ENCODE results near the gene LEPROT. TPM values are rescaled to one million over a fixed set of nuclear protein-coding genes. Genes with fewer than 3 reads are reported as not detected.
"Not testable (repeated sequence)": the region's sequence is repeated elsewhere in the genome, so short reads cannot be mapped to it uniquely, and the experiment has no call there.

LEPROT gene
- total RNA-seq, 4 donors from 2014 or later = 18.4 to 91.9 (median 68.6) TPM

GRCh38 chr1:65378247-65378946 lies 42.1 kb upstream of the LEPROT start:
- H3K27me3 ChIP-seq = no peaks in the 10 kb centered on the region
- no peaks in the 10 kb centered on the region for H3K9me3 ChIP-seq
- DNase-seq = no peak
- no peaks in the 10 kb centered on the region for H3K4me1 ChIP-seq
- H3K4me3 ChIP-seq = no peak overlapping the region
- H3K36me3 ChIP-seq = no peaks in the 10 kb centered on the region
- intact Hi-C loops (cut with DNase I; ENCODE audit: low total_unique reads) = no loop called here
- no peak overlapping the region for H3K27ac ChIP-seq
- TF ChIP-seq CTCF (IDR thresholded peaks at IDR 0.05) (no peak), POLR2A (IDR thresholded peaks at IDR 0.05) (no peak)

GRCh38 chr1:65384426-65384825 lies 36.0 kb upstream of the LEPROT start:
- H3K27ac ChIP-seq; H3K4me3 ChIP-seq; DNase-seq; H3K4me1 ChIP-seq; intact Hi-C loops (cut with DNase I; ENCODE audit: low total_unique reads); H3K9me3 ChIP-seq; H3K36me3 ChIP-seq; H3K27me3 ChIP-seq: not testable (repeated sequence)

- no peaks in the 10 kb centered on the region for H3K9me3 ChIP-seq
- no peaks in the 10 kb centered on the region for H3K4me1 ChIP-seq
- TF ChIP-seq CTCF (IDR thresholded peaks at IDR 0.05) (no peak), POLR2A (IDR thresholded peaks at IDR 0.05) (no peak)
- intact Hi-C loops (cut with DNase I; ENCODE audit: low total_unique reads) = no loop called here
- no peaks in the 10 kb centered on the region for H3K27me3 ChIP-seq
- H3K4me3 ChIP-seq = no peak overlapping the region
- no peaks in the 10 kb centered on the region for H3K36me3 ChIP-seq
- H3K27ac ChIP-seq = no peak overlapping the region
- DNase-seq = no peak
Measured at GRCh38 chr1:65386439-65386838, 34.0 kb upstream of the LEPROT start.

- Histone ChIP-seq H3K27ac (no peak overlapping the region), H3K4me1 (no peaks in the 10 kb centered on the region), H3K4me3 (no peak overlapping the region), H3K36me3 (no peaks in the 10 kb centered on the region), H3K27me3 (no peaks in the 10 kb centered on the region), H3K9me3 (no peaks in the 10 kb centered on the region)
- intact Hi-C loops (cut with DNase I; ENCODE audit: low total_unique reads) = no loop called here
- no peak for DNase-seq
- no peak for TF ChIP-seq POLR2A (IDR thresholded peaks at IDR 0.05)
- TF ChIP-seq CTCF (IDR thresholded peaks at IDR 0.05) = no peak
Measured at GRCh38 chr1:65387821-65388220, 32.6 kb upstream of the LEPROT start.

GRCh38 chr1:65388908-65389695 lies 31.4 kb upstream of the LEPROT start:
- intact Hi-C loops (cut with DNase I; ENCODE audit: low total_unique reads) = no loop called here
- Histone ChIP-seq H3K36me3 (no peaks in the 10 kb centered on the region), H3K4me3 (no peak overlapping the region), H3K9me3 (no peaks in the 10 kb centered on the region), H3K27me3 (no peaks in the 10 kb centered on the region), H3K27ac (no peak overlapping the region), H3K4me1 (no peaks in the 10 kb centered on the region)
- TF ChIP-seq POLR2A (IDR thresholded peaks at IDR 0.05) (no peak), CTCF (IDR thresholded peaks at IDR 0.05) (no peak)
- DNase-seq = no peak

Measured in uterus (tissue), 4 donors.